GM23338 (cell line): ENCODE results near the gene ANKRD11. TPM values are rescaled to one million over a fixed set of nuclear protein-coding genes. Genes with fewer than 3 reads are reported as not detected.

Experiments used
- ATAC-seq: fragments of 200-7000 bp; cut with Tn5 transposase; 3 replicates; pipeline ENCODE4 v1.9.1; 2020
- DNase-seq: peaks from one replicate; pipeline ENCODE4 v3.0.0-alpha.2; 2015; ENCODE audit warnings: low spot score
- H2AFZ ChIP-seq: fragments of 200-600 bp; sonication (generic); 2 replicates; pipeline ENCODE4 v1.8.0; 2016; ENCODE audit warnings: antibody characterized with exemption, mild to moderate bottlenecking, moderate library complexity
- H3F3A ChIP-seq: fragments of 200-600 bp; sonication (generic); replicated peaks from 2 replicates; pipeline ENCODE4 v1.8.0; 2017; ENCODE audit warnings: antibody characterized with exemption, mixed run types, low read depth
- H3K27ac ChIP-seq: fragments of 200-600 bp; sonication (generic); 2 replicates; pipeline ENCODE4 v1.6.1; 2016; ENCODE audit warnings: low read depth
- H3K27me3 ChIP-seq: fragments of 200-600 bp; sonication (generic); 2 replicates; pipeline ENCODE4 v1.8.0; 2016; ENCODE audit warnings: mild to moderate bottlenecking, mixed run types, moderate library complexity; ENCODE audit not compliant: insufficient read depth
- H3K36me3 ChIP-seq: fragments of 200-600 bp; sonication (generic); 2 replicates; pipeline ENCODE4 v1.8.0; 2016; ENCODE audit warnings: mild to moderate bottlenecking; ENCODE audit not compliant: insufficient read depth
- H3K4me1 ChIP-seq: fragments of 200-600 bp; sonication (generic); 2 replicates; pipeline ENCODE4 v1.8.0; 2016; ENCODE audit warnings: mild to moderate bottlenecking, moderate library complexity; ENCODE audit not compliant: insufficient read depth
- H3K4me2 ChIP-seq: fragments of 200-600 bp; sonication (generic); 2 replicates; pipeline ENCODE4 v1.7.1; 2017; ENCODE audit warnings: mixed run types
- H3K4me3 ChIP-seq: fragments of 200-600 bp; sonication (generic); 2 replicates; pipeline ENCODE4 v1.6.1; 2016; ENCODE audit warnings: mixed run types
- H3K79me2 ChIP-seq: fragments of 200-600 bp; sonication (generic); replicated peaks from 2 replicates; pipeline ENCODE4 v1.8.0; 2017; ENCODE audit warnings: mild to moderate bottlenecking; ENCODE audit not compliant: insufficient read depth
- H3K9me2 ChIP-seq: fragments of 200-600 bp; sonication (generic); 2 replicates; pipeline ENCODE4 v1.8.0; 2017; ENCODE audit not compliant: insufficient read depth
- H4K20me1 ChIP-seq: fragments of 200-600 bp; sonication (generic); replicated peaks from 2 replicates; pipeline ENCODE4 v1.8.0; 2017; ENCODE audit warnings: mild to moderate bottlenecking; ENCODE audit not compliant: insufficient read depth
- H3K27ac Mint-ChIP-seq: 2 replicates; pipeline ENCODE4 v1.8.0; 2020; ENCODE audit warnings: inconsistent platforms, mild to moderate bottlenecking, moderate library complexity, mixed read lengths
- H3K27me3 Mint-ChIP-seq: 3 replicates; pipeline ENCODE4 v1.8.0; 2022; ENCODE audit warnings: low read depth, mild to moderate bottlenecking, moderate library complexity, mixed read lengths, inconsistent platforms; ENCODE audit not compliant: insufficient read depth, poor library complexity
- H3K36me3 Mint-ChIP-seq: 3 replicates; pipeline ENCODE4 v1.8.0; 2021; ENCODE audit warnings: low read depth, mild to moderate bottlenecking, inconsistent platforms, moderate library complexity, mixed read lengths
- H3K4me1 Mint-ChIP-seq: 3 replicates; pipeline ENCODE4 v1.8.0; 2020; ENCODE audit warnings: mild to moderate bottlenecking, inconsistent platforms, mixed read lengths
- H3K4me3 Mint-ChIP-seq: 3 replicates; pipeline ENCODE4 v1.8.0; 2021; ENCODE audit warnings: moderate library complexity, mild to moderate bottlenecking, inconsistent platforms, mixed read lengths
- H3K9me3 Mint-ChIP-seq: 3 replicates; pipeline ENCODE4 v1.8.0; 2020; ENCODE audit warnings: moderate library complexity, mild to moderate bottlenecking, inconsistent platforms, mixed read lengths
- CREB1 ChIP-seq: fragments of 250-450 bp; sonication (Bioruptor Pico); IDR thresholded peaks from 2 replicates; pipeline ENCODE4 v1.5.0; 2020; ENCODE audit warnings: low read depth, mild to moderate bottlenecking, moderate library complexity
- EZH2 ChIP-seq: fragments of 200-600 bp; sonication (generic); IDR thresholded peaks from one replicate; pipeline ENCODE4 v1.8.0; 2017; ENCODE audit warnings: antibody characterized with exemption, mild to moderate bottlenecking, low read depth; ENCODE audit not compliant: unreplicated experiment
- JUNB ChIP-seq: IDR thresholded peaks from one replicate; pipeline ENCODE4 v1.6.1; 2016; ENCODE audit warnings: antibody characterized with exemption; ENCODE audit not compliant: unreplicated experiment
- NANOG ChIP-seq: IDR thresholded peaks from 2 replicates; pipeline ENCODE4 v1.6.1; 2016; ENCODE audit warnings: antibody characterized with exemption, borderline replicate concordance
- POLR2AphosphoS5 ChIP-seq: IDR thresholded peaks from 2 replicates; pipeline ENCODE4 v1.6.1; 2016; ENCODE audit warnings: antibody characterized with exemption, low read depth
- REST ChIP-seq: IDR thresholded peaks from one replicate; pipeline ENCODE4 v1.6.1; 2018; ENCODE audit warnings: antibody characterized with exemption; ENCODE audit not compliant: unreplicated experiment
- STAT1 ChIP-seq: IDR thresholded peaks from one replicate; pipeline ENCODE4 v1.6.1; 2016; ENCODE audit warnings: antibody characterized with exemption; ENCODE audit not compliant: unreplicated experiment
- ZNF114 ChIP-seq: fragments of 250-450 bp; sonication (Bioruptor Pico); IDR thresholded peaks from 2 replicates; pipeline ENCODE4 v1.5.0; 2020; ENCODE audit warnings: mild to moderate bottlenecking, moderate library complexity
- ZNF331 ChIP-seq: fragments of 250-450 bp; sonication (Bioruptor Pico); IDR thresholded peaks from 2 replicates; pipeline ENCODE4 v1.5.0; 2020; ENCODE audit warnings: low read depth, mild to moderate bottlenecking, moderate library complexity
- polyA plus RNA-seq: library from polyadenylated mRNA; unstranded; fragments of >200 nt; fragmentation: Nextera tagmentation; extraction: Ambion mirVana; gene quantifications from 2 replicates; pipeline ENCODE4 v1.2.1, GENCODE V29; 2016
- total RNA-seq: library from RNA; depleted of rRNA; stranded (reverse); fragments of >200 nt; shearing (Covaris generic); gene quantifications from 2 replicates; pipeline ENCODE4 v1.2.3, GENCODE V29; 2014

The ANKRD11 gene
- total and polyA plus RNA-seq, 2 experiments from 2014 or later, result 130 to 159 TPM

GRCh38 chr16:89506791-89507191 is 16.4 kb upstream of the ANKRD11 start (continued):
- TF ChIP-seq POLR2AphosphoS5, result no peak

GRCh38 chr16:89506113-89506504 is 15.7 kb upstream of the ANKRD11 start:
- ATAC-seq, result no peak
- Mint-ChIP-seq H3K27ac (no peak overlapping the region), H3K27me3 (peaks cover 13% of the 10 kb centered on the region), H3K4me3 (no peak overlapping the region; the same call in 2 of the 3 replicates), H3K9me3 (no peaks in the 10 kb centered on the region), H3K4me1 (peaks cover 4% of the 10 kb centered on the region; the same call in 2 of the 3 replicates), H3K36me3 (peaks cover 8% of the 10 kb centered on the region)
- no peak overlapping the region for H2AFZ ChIP-seq
- peaks cover 10% of the 10 kb centered on the region for H3K36me3 ChIP-seq
- H3K79me2 ChIP-seq, result peaks cover 25% of the 10 kb centered on the region
- H3K4me3 ChIP-seq, result no peak overlapping the region
- TF ChIP-seq JUNB (no peak), POLR2AphosphoS5 (no peak), ZNF114 (CRISPR knock-in tag) (no peak), REST (no peak), ZNF331 (CRISPR knock-in tag) (no peak), STAT1 (no peak), NANOG (no peak), EZH2 (no peak)
- H4K20me1 ChIP-seq, result peaks cover 14% of the 10 kb centered on the region; the same call in 1 of the 2 replicates
- no peaks in the 10 kb centered on the region for H3K9me2 ChIP-seq
- H3K4me1 ChIP-seq, result peaks cover 12% of the 10 kb centered on the region
- peaks cover 7% of the 10 kb centered on the region; the same call in 1 of the 2 replicates for H3K27me3 ChIP-seq
- no peak for DNase-seq
- H3K4me2 ChIP-seq, result no peak overlapping the region
- no peak overlapping the region for H3K27ac ChIP-seq
- peaks cover 12% of the 10 kb centered on the region; the same call in 1 of the 2 replicates for H3F3A ChIP-seq

GRCh38 chr16:89505204-89506112 is 15.1 kb upstream of the ANKRD11 start:
- DNase-seq, result no peak
- Histone ChIP-seq H3K79me2 (peaks cover 20% of the 10 kb centered on the region), H2AFZ (no peak overlapping the region), H3K4me2 (no peak overlapping the region), H3K36me3 (peaks cover 4% of the 10 kb centered on the region), H3K4me3 (no peak overlapping the region), H3K9me2 (no peaks in the 10 kb centered on the region), H3K27ac (no peak overlapping the region), H3F3A (peaks cover 8% of the 10 kb centered on the region; the same call in 1 of the 2 replicates), H3K27me3 (peaks cover 7% of the 10 kb centered on the region; the same call in 1 of the 2 replicates), H4K20me1 (peaks cover 10% of the 10 kb centered on the region; the same call in 1 of the 2 replicates), H3K4me1 (peaks cover 12% of the 10 kb centered on the region)
- no peak overlapping the region for H3K27ac Mint-ChIP-seq
- peaks cover 1% of the 10 kb centered on the region; the same call in 1 of the 3 replicates for H3K36me3 Mint-ChIP-seq
- H3K4me1 Mint-ChIP-seq, result peaks cover 4% of the 10 kb centered on the region; the same call in 2 of the 3 replicates
- H3K4me3 Mint-ChIP-seq, result no peak overlapping the region; the same call in 2 of the 3 replicates
- no peaks in the 10 kb centered on the region for H3K9me3 Mint-ChIP-seq
- peaks cover 13% of the 10 kb centered on the region for H3K27me3 Mint-ChIP-seq
- ATAC-seq, result no peak
- TF ChIP-seq ZNF331 (CRISPR knock-in tag), result no peak
- TF ChIP-seq ZNF114 (CRISPR knock-in tag), result no peak
- TF ChIP-seq EZH2, result no peak
- no peak for TF ChIP-seq STAT1
- no peak for TF ChIP-seq NANOG
- no peak for TF ChIP-seq CREB1 (CRISPR knock-in tag)
- TF ChIP-seq POLR2AphosphoS5, result no peak
- TF ChIP-seq REST, result no peak
